Liver (tissue), 9 donors: ENCODE results near the gene TSHZ2. TPM values are rescaled to one million over a fixed set of nuclear protein-coding genes. Genes with fewer than 3 reads are reported as not detected.

Experiments
- DNase-seq: peaks from one replicate; pipeline ENCODE4 v3.0.0-alpha.2; 2017; ENCODE audit warnings: low spot score
- H3K27ac ChIP-seq, 2 donors: one replicate each; pipeline ENCODE4 v1.7.0; 2013; ENCODE audit warnings: inconsistent platforms in 2 of 2, low read length in 2 of 2, control low read depth in 1 of 2, low read depth in 1 of 2, mild to moderate bottlenecking in 1 of 2
- H3K27me3 ChIP-seq, 4 donors: one replicate each; pipeline versions ENCODE4 v1.6.1 to v1.7.0; 2013; ENCODE audit warnings: low read length in 3 of 4, inconsistent platforms in 1 of 4, mild to moderate bottlenecking in 1 of 4, moderate library complexity in 1 of 4; ENCODE audit not compliant: control insufficient read depth in 4 of 4, insufficient read depth in 4 of 4
- H3K36me3 ChIP-seq, 4 donors: one replicate each; pipeline versions ENCODE4 v1.6.1 to v1.7.0; 2013; ENCODE audit warnings: low read length in 3 of 4, mild to moderate bottlenecking in 3 of 4, low read depth in 1 of 4, moderate library complexity in 1 of 4; ENCODE audit not compliant: control insufficient read depth in 4 of 4, insufficient read depth in 3 of 4
- H3K4me1 ChIP-seq, 4 donors: one replicate each; pipeline versions ENCODE4 v1.6.1 to v1.7.0; 2013; ENCODE audit warnings: low read length in 3 of 4, mild to moderate bottlenecking in 3 of 4, moderate library complexity in 1 of 4; ENCODE audit not compliant: control insufficient read depth in 4 of 4, insufficient read depth in 4 of 4
- H3K4me3 ChIP-seq, 3 donors: one replicate each; pipeline versions ENCODE4 v1.6.1 to v1.7.0; 2013; ENCODE audit warnings: low read length in 3 of 3, control low read depth in 1 of 3, low read depth in 1 of 3, mild to moderate bottlenecking in 1 of 3
- H3K9ac ChIP-seq, 2 donors: one replicate each; pipeline ENCODE4 v1.7.0; 2013; ENCODE audit warnings: low read length in 2 of 2, mild to moderate bottlenecking in 2 of 2, moderate library complexity in 2 of 2, control low read depth in 1 of 2, low read depth in 1 of 2
- H3K9me3 ChIP-seq, 4 donors: one replicate each; pipeline versions ENCODE4 v1.6.1 to v1.7.0; 2013; ENCODE audit warnings: low read length in 3 of 4; ENCODE audit not compliant: control insufficient read depth in 4 of 4
- ATF3 ChIP-seq: IDR thresholded peaks from 2 replicates; pipeline ENCODE4 v1.6.1; 2016; ENCODE audit warnings: antibody characterized with exemption
- EGR1 ChIP-seq, 2 donors: IDR thresholded peaks; 2 replicates each; pipeline ENCODE4 v1.6.1; 2016 to 2018; ENCODE audit warnings: antibody characterized with exemption in 2 of 2, low read depth in 2 of 2
- FOXA1 ChIP-seq: IDR thresholded peaks from 2 replicates; pipeline ENCODE4 v1.6.1; 2016; ENCODE audit warnings: antibody characterized with exemption
- FOXA2 ChIP-seq: IDR thresholded peaks from 2 replicates; pipeline ENCODE4 v1.6.1; 2016; ENCODE audit warnings: antibody characterized with exemption
- GABPA ChIP-seq, 2 donors: IDR thresholded peaks in 1 of 2; conservative IDR thresholded peaks in 1 of 2; 2 replicates each; pipeline ENCODE4 v1.6.1; 2016; ENCODE audit warnings: antibody characterized with exemption in 2 of 2, mild to moderate bottlenecking in 1 of 2, moderate library complexity in 1 of 2
- HNF4A ChIP-seq, 2 donors: conservative IDR thresholded peaks; 2 replicates each; pipeline ENCODE4 v1.6.1; 2016; ENCODE audit warnings: antibody characterized with exemption in 2 of 2, mild to moderate bottlenecking in 2 of 2
- HNF4G ChIP-seq: IDR thresholded peaks from 2 replicates; pipeline ENCODE4 v1.6.1; 2016; ENCODE audit warnings: antibody characterized with exemption
- JUND ChIP-seq, 2 donors: IDR thresholded peaks; 2 replicates each; pipeline ENCODE4 v1.6.1; 2016; ENCODE audit warnings: antibody characterized with exemption in 2 of 2
- MAX ChIP-seq: IDR thresholded peaks from 2 replicates; pipeline ENCODE4 v1.6.1; 2016; ENCODE audit warnings: antibody characterized with exemption
- NR2F2 ChIP-seq: IDR thresholded peaks from 2 replicates; pipeline ENCODE4 v1.6.1; 2016; ENCODE audit warnings: antibody characterized with exemption
- RAD21 ChIP-seq, 2 donors: IDR thresholded peaks; 2 replicates each; pipeline ENCODE4 v1.6.1; 2016; ENCODE audit warnings: antibody characterized with exemption in 2 of 2, mild to moderate bottlenecking in 2 of 2
- REST ChIP-seq: IDR thresholded peaks from 2 replicates; pipeline ENCODE4 v1.6.1; 2016; ENCODE audit warnings: antibody characterized with exemption, mild to moderate bottlenecking
- RXRA ChIP-seq, 2 donors: IDR thresholded peaks; 2 replicates each; pipeline ENCODE4 v1.6.1; 2017 to 2018; ENCODE audit warnings: antibody characterized with exemption in 2 of 2, mild to moderate bottlenecking in 1 of 2
- SP1 ChIP-seq: IDR thresholded peaks from 2 replicates; pipeline ENCODE4 v1.6.1; 2018; ENCODE audit warnings: antibody characterized with exemption, mild to moderate bottlenecking
- TAF1 ChIP-seq: conservative IDR thresholded peaks from 2 replicates; pipeline ENCODE4 v1.6.1; 2016; ENCODE audit warnings: antibody characterized with exemption, mild to moderate bottlenecking
- YY1 ChIP-seq: IDR thresholded peaks from 2 replicates; pipeline ENCODE4 v1.6.1; 2016; ENCODE audit warnings: antibody characterized with exemption, mild to moderate bottlenecking
- ZBTB33 ChIP-seq: IDR thresholded peaks from 2 replicates; pipeline ENCODE4 v1.6.1; 2016; ENCODE audit warnings: antibody characterized with exemption
- WGBS: extraction: QIAGEN DNeasy Blood & Tissue Kit; methylation state at CpG from one replicate; pipeline ENCODE4 v1.1.7; 2013; 5-methylcytosine and 5-hydroxymethylcytosine counted together
- polyA plus RNA-seq, 2 donors: library from polyadenylated mRNA; stranded (reverse) in 1 of 2; unstranded in 1 of 2; fragments of 200-250 nt in 1 of 2; fragments of >200 nt in 1 of 2; fragmentation: Nextera tagmentation in 1 of 2; extraction: Ambion mirVana in 1 of 2; gene quantifications; one replicate each; pipeline versions ENCODE4 v1.2.1 to v1.2.3, GENCODE V29; 2013 to 2015
- total RNA-seq, 2 donors: library from RNA; depleted of rRNA; stranded (reverse); fragments of >200 nt; gene quantifications; one replicate each; pipeline ENCODE4 v1.2.3, GENCODE V29; 2014
- TF ChIP-seq, protein P1 (sequence below): fragments of 150-350 bp; IDR thresholded peaks from 2 replicates; pipeline ENCODE4 v1.5.1; 2017; ENCODE audit warnings: improper control_type of control experiment, low read depth, low read length; ENCODE audit not compliant: missing input control
- donor health status: healthy.
- donor health status: healthy.
- donor health status: healthy.
- donor health status: healthy.
- donor health status: healthy.

The TSHZ2 gene
- total and polyA plus RNA-seq, 4 donors = 2.9 to 11.3 (median 7.8) TPM

DNA sequence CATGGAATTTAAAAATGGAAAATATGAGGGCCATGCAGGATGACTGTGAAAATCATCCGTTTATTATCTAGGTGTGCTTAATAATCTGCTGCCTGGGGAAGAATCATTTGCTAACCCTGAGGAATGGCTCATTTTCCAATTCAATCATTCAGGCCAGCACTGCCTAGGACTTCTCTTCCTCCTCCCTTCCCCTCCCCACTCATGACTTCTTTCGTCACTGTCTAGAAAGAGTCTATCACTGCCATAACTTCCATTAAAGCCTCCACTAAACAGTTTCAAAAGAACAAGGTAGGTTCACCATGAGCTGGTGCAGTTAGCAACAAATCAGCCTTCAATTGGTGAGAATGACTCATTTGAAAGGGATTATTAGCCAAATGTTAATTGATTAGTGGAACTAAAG, 43.9 kb downstream of the TSHZ2 start (continued):
- TF ChIP-seq REST = no peak
- no peak for TF ChIP-seq SP1
- TF ChIP-seq HNF4G = no peak
- TF ChIP-seq EGR1 (IDR thresholded peaks at IDR 0.05; ENCODE audit: low read depth in 2 of 2) = no peak
- no peak for TF ChIP-seq JUND (IDR thresholded peaks at IDR 0.05)

GRCh38 chr20:53016534-53017042, 44.4 kb downstream of the TSHZ2 start:
- no peaks in the 10 kb centered on the region for H3K4me1 ChIP-seq
- H3K27ac ChIP-seq = no peak overlapping the region
- no peaks in the 10 kb centered on the region for H3K36me3 ChIP-seq
- DNase-seq = no peak
- H3K4me3 ChIP-seq = no peak overlapping the region
- TF ChIP-seq EGR1 (IDR thresholded peaks at IDR 0.05; ENCODE audit: low read depth in 2 of 2) (no peak), RXRA (IDR thresholded peaks at IDR 0.05) (no peak), FOXA2 (no peak), GABPA (IDR thresholded peaks at IDR 0.05 in 1 of 2, conservative IDR thresholded peaks at IDR 0.05 in 1 of 2) (no peak), YY1 (no peak), ATF3 (no peak), SP1 (no peak), TAF1 (no peak), MAX (no peak), HNF4A (conservative IDR thresholded peaks at IDR 0.05) (no peak), HNF4G (no peak), FOXA1 (no peak), RAD21 (IDR thresholded peaks at IDR 0.05) (no peak), JUND (IDR thresholded peaks at IDR 0.05) (no peak)
- TF ChIP-seq, protein P1, sequence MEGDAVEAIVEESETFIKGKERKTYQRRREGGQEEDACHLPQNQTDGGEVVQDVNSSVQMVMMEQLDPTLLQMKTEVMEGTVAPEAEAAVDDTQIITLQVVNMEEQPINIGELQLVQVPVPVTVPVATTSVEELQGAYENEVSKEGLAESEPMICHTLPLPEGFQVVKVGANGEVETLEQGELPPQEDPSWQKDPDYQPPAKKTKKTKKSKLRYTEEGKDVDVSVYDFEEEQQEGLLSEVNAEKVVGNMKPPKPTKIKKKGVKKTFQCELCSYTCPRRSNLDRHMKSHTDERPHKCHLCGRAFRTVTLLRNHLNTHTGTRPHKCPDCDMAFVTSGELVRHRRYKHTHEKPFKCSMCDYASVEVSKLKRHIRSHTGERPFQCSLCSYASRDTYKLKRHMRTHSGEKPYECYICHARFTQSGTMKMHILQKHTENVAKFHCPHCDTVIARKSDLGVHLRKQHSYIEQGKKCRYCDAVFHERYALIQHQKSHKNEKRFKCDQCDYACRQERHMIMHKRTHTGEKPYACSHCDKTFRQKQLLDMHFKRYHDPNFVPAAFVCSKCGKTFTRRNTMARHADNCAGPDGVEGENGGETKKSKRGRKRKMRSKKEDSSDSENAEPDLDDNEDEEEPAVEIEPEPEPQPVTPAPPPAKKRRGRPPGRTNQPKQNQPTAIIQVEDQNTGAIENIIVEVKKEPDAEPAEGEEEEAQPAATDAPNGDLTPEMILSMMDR = no peak
- no peaks in the 10 kb centered on the region for H3K9me3 ChIP-seq
- no peaks in the 10 kb centered on the region for H3K27me3 ChIP-seq
- H3K9ac ChIP-seq = no peak overlapping the region
- WGBS = 93% methylated on average over 5 of the region's 5 CpGs

DNA sequence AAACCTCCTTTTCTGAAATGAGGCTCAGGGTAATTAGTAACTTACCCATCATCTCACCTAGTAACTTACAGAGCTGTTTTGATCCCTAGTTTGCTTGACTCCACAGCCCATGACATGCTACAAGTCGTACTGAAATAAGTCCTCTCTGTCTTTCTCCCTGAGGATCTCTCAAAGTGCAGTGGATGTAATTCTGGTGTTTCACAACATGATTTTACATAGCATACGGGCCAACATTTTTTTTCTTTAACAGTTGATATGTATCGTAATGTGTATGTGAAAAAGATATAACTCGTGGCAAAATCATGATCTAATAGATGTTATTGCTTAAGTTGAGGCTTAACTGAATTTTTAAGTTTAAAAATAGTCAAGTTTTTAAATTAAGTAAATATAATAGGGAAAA, 45.0 kb downstream of the TSHZ2 start:
- H3K9ac ChIP-seq = no peak overlapping the region
- H3K27me3 ChIP-seq = no peaks in the 10 kb centered on the region
- 91% methylated on average over 4 of the region's 4 CpGs for WGBS
- TF ChIP-seq JUND (IDR thresholded peaks at IDR 0.05) (no peak), NR2F2 (no peak), FOXA2 (no peak), ZBTB33 (no peak), HNF4G (no peak), GABPA (IDR thresholded peaks at IDR 0.05 in 1 of 2, conservative IDR thresholded peaks at IDR 0.05 in 1 of 2) (no peak), YY1 (no peak)
- no peak overlapping the region for H3K27ac ChIP-seq
- DNase-seq = no peak
- peaks cover 0 to 3% (median under 1%) of the 10 kb centered on the region in 4 donors for H3K4me1 ChIP-seq
- H3K4me3 ChIP-seq = no peak overlapping the region
- no peaks in the 10 kb centered on the region for H3K9me3 ChIP-seq
- H3K36me3 ChIP-seq = no peaks in the 10 kb centered on the region
